KOPT-K1 (cell line): ENCODE measurements around the gene FICD.
"Not testable (repeated sequence)": the region's sequence is repeated elsewhere in the genome, so short reads cannot be mapped to it uniquely, and the experiment has no call there.

Experiments used
- H3K27ac ChIP-seq: fragments of 200-600 bp; sonication (generic); 2 replicates; pipeline ENCODE4 v1.5.1; 2016; ENCODE audit warnings: antibody characterized with exemption, mild to moderate bottlenecking, low read depth, low read length; ENCODE audit not compliant: poor library complexity, severe bottlenecking
- H3K36me3 ChIP-seq: fragments of 200-600 bp; sonication (generic); 2 replicates; pipeline ENCODE4 v1.5.1; 2017; ENCODE audit warnings: antibody characterized with exemption, mild to moderate bottlenecking, low read length, moderate library complexity; ENCODE audit not compliant: insufficient read depth
- H3K9me3 ChIP-seq: fragments of 200-600 bp; sonication (generic); 2 replicates; pipeline ENCODE4 v1.5.1; 2017; ENCODE audit warnings: antibody characterized with exemption, low read length, mild to moderate bottlenecking; ENCODE audit not compliant: insufficient read depth, poor library complexity, severe bottlenecking

Gene FICD

GRCh38 chr12:108542320-108542719 lies 27.2 kb downstream of the FICD start:
- Histone ChIP-seq H3K36me3 (peaks cover 98% of the 10 kb centered on the region), H3K27ac (no peak overlapping the region), H3K9me3 (no peaks in the 10 kb centered on the region)

GRCh38 chr12:108543652-108544051 lies 28.6 kb downstream of the FICD start:
- Histone ChIP-seq H3K36me3 (peaks cover 98% of the 10 kb centered on the region), H3K9me3 (no peaks in the 10 kb centered on the region), H3K27ac (no peak overlapping the region)

GRCh38 chr12:108547686-108548085 lies 32.6 kb downstream of the FICD start:
- no peaks in the 10 kb centered on the region for H3K9me3 ChIP-seq
- peaks cover 82% of the 10 kb centered on the region for H3K36me3 ChIP-seq
- no peak overlapping the region for H3K27ac ChIP-seq

GRCh38 chr12:108548954-108549521 lies 34.0 kb downstream of the FICD start:
- peaks cover 76% of the 10 kb centered on the region for H3K36me3 ChIP-seq
- H3K9me3 ChIP-seq, result no peaks in the 10 kb centered on the region
- no peak overlapping the region for H3K27ac ChIP-seq

- Histone ChIP-seq H3K27ac (no peak overlapping the region), H3K36me3 (peaks cover 70% of the 10 kb centered on the region), H3K9me3 (no peaks in the 10 kb centered on the region)
Measured at GRCh38 chr12:108551535-108551934, 36.5 kb downstream of the FICD start.

GRCh38 chr12:108553799-108554198 lies 38.7 kb downstream of the FICD start:
- no peaks in the 10 kb centered on the region for H3K9me3 ChIP-seq
- H3K27ac ChIP-seq, result no peak overlapping the region
- H3K36me3 ChIP-seq, result peaks cover 68% of the 10 kb centered on the region

- H3K27ac ChIP-seq, H3K9me3 ChIP-seq: not testable (repeated sequence)
- peaks cover 58% of the 10 kb centered on the region for H3K36me3 ChIP-seq
Measured at GRCh38 chr12:108555383-108555782, 40.3 kb downstream of the FICD start.

GRCh38 chr12:108559007-108559655 lies 44.1 kb downstream of the FICD start:
- no peak overlapping the region for H3K27ac ChIP-seq
- peaks cover 47% of the 10 kb centered on the region for H3K36me3 ChIP-seq
- H3K9me3 ChIP-seq, result no peaks in the 10 kb centered on the region

GRCh38 chr12:108559748-108560147 lies 44.7 kb downstream of the FICD start:
- peaks cover 53% of the 10 kb centered on the region for H3K36me3 ChIP-seq
- H3K27ac ChIP-seq, result peak overlapping the region; percentile 87
- no peaks in the 10 kb centered on the region for H3K9me3 ChIP-seq

- Histone ChIP-seq H3K36me3 (peaks cover 53% of the 10 kb centered on the region), H3K9me3 (no peaks in the 10 kb centered on the region), H3K27ac (peak overlapping the region; percentile 87)
Measured at GRCh38 chr12:108560321-108560721, 45.2 kb downstream of the FICD start.

GRCh38 chr12:108560752-108561719 lies 46.0 kb downstream of the FICD start, which contains the start of gene SART3:
Gene SART3 (minus strand): TSS chr12:108561173. CDS start chr12:108561154, 19 bp downstream.
- H3K9me3 ChIP-seq, result no peaks in the 10 kb centered on the region
- H3K27ac ChIP-seq, result peak within 1 kb of the TSS; percentile 87
- H3K36me3 ChIP-seq, result peaks cover 53% of the 10 kb centered on the region

- H3K36me3 ChIP-seq, result peaks cover 53% of the 10 kb centered on the region
- H3K9me3 ChIP-seq, result no peaks in the 10 kb centered on the region
- peak overlapping the region; percentile 87 for H3K27ac ChIP-seq
Measured at GRCh38 chr12:108561852-108562347, 46.8 kb downstream of the FICD start.

GRCh38 chr12:108562348-108563135 lies 47.5 kb downstream of the FICD start, which contains the start of gene ISCU:
Gene ISCU (plus strand): TSS chr12:108562596. CDS start chr12:108562623, 27 bp downstream.
- Histone ChIP-seq H3K36me3 (peaks cover 53% of the 10 kb centered on the region), H3K9me3 (no peaks in the 10 kb centered on the region), H3K27ac (peak within 1 kb of the TSS; percentile 87)

GRCh38 chr12:108563136-108563803 lies 48.2 kb downstream of the FICD start:
- Histone ChIP-seq H3K36me3 (peaks cover 53% of the 10 kb centered on the region), H3K9me3 (no peaks in the 10 kb centered on the region), H3K27ac (peak overlapping the region; percentile 87)
